ENCODE results near the gene FAS.

FAS gene

DNA sequence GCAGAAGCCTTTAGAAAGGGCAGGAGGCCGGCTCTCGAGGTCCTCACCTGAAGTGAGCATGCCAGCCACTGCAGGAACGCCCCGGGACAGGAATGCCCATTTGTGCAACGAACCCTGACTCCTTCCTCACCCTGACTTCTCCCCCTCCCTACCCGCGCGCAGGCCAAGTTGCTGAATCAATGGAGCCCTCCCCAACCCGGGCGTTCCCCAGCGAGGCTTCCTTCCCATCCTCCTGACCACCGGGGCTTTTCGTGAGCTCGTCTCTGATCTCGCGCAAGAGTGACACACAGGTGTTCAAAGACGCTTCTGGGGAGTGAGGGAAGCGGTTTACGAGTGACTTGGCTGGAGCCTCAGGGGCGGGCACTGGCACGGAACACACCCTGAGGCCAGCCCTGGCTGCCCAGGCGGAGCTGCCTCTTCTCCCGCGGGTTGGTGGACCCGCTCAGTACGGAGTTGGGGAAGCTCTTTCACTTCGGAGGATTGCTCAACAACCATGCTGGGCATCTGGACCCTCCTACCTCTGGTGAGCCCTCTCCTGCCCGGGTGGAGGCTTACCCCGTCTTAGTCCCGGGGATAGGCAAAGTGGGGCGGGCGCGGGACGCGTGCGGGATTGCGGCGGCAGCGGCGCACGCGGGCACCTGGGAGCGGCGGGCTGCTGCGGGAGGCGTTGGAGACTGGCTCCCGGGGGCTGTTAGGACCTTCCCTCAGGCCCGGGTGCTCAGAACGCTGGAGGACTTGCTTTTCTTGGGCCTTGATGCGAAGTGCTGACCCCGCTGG is at the start of gene FAS:
TSS of gene FAS (plus strand) at position 415 of the 777 bp plus-strand sequence. CDS start at position 494, 79 bp downstream.
- DNase-seq (ENCODE audit: low spot score): peak; percentile 73

DNA sequence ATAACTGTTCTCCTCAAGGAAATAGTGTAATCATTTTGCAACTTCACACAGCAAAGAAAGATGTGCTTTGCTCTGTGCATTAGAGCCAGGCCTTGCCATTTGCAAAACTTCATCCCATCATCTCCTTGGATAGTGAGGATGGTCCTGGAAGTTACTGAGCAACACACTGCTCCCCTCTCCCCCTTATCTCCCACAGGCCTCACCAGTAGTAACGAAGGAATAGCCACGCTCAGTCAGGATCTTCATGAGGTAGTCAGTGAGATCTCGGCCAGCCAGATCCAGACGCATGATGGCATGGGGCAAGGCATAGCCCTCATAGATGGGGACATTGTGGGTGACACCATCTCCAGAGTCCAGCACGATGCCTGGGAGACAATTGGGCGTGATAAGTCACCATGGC is 49.6 kb upstream of the FAS start:
- DNase-seq (ENCODE audit: low spot score): no peak

DNA sequence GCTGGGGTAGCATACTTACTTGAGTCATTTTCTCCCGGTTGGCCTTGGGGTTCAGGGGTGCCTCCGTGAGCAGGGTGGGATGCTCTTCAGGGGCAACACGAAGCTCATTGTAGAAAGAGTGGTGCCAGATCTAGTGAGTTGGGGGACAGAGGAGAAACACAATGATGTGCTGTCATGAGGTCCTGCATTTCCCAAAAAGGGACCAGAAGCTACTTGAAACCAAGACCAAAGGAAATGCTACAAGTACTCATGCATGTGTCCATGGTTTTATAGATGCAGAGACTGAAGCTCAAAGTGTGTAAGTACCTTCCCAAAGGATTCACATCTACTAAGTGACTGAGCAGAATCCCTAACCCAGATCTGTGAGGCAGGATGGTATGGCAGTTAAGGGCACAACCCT is 46.8 kb upstream of the FAS start:
- DNase-seq (ENCODE audit: low spot score): no peak

DNA sequence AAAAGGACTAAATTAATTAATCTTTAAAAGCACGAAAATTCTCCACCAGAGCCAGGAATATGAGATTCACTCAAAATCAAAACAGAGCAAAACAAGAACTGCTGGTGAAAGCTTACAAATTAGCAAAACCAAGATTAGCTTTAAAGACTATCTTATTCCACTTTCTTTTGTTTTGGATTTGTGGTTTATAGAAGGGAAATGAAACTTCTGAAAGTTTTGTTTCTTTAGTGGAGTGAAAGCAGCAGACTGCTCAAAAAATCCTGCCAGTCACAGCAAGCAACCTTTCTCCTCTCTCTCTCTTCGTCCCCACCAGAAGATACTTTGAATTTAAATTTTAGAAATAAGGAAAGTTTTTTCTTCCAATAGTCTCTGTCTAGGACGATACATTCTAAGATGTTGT is 45.8 kb upstream of the FAS start:
- DNase-seq (ENCODE audit: low spot score): no peak

DNA sequence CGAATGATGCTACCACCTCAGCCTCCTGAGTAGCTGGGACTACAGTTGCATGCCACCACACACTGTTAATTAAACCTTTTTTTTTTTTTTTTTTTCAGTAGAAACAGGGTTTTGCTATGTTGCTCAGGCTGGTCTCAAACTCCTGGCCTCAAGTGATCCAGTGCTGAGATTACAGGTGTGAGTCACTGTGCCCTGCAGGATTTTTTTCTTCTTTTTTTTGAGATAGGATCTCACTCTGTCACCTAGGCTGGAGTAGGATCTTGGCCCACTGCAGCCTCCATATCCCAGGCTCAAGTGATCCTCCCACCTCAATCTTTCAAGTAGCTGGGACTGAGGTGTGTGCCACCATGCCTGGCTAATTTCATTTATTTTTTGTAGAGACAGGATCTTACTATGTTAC is 44.4 kb upstream of the FAS start:
- no peak for DNase-seq (ENCODE audit: low spot score)

DNA sequence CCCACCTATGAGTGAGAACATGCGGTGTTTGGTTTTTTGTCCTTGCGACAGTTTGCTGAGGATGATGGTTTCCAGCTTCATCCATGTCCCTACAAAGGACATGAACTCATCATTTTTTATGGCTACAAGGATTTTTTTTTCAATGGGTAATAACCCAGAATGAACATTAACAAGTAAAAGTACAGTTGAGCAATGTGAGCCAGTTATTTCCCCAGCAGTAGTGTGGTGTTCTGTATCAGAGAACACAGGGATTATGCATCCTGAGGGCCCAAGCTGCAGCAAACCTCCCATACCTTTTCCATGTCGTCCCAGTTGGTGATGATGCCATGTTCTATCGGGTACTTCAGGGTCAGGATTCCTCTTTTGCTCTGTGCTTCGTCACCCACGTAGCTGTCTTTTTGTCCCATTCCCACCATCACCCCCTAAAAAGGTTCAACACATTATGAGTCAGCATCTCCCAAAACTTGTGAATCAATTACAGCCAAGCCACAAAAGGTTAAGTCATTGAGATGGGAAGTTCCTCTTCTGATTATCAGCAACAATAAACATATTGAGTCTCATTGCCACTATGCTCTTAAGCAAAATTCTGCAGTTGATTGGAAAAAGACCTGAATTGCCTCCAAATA is 43.5 kb upstream of the FAS start:
- DNase-seq (ENCODE audit: low spot score): no peak

DNA sequence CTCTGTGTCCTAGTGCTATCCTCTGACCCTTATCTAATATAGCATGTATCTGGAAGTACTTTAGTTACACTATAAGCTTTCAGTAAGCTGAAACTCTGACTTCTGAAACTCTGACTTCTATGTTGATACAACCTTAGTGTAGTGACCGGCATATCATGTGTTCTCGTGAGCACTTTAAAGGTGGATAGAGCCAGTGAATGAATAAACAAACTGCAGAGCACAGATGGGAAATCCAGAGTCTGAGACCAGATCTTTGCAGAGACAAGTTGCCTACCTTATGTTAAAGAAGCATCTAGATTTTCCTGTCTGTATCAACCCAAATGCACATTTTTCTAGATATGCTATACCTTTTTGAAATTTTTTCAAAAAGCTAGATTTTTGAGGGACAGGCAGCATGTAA is 41.5 kb upstream of the FAS start:
- DNase-seq (ENCODE audit: low spot score): no peak

DNA sequence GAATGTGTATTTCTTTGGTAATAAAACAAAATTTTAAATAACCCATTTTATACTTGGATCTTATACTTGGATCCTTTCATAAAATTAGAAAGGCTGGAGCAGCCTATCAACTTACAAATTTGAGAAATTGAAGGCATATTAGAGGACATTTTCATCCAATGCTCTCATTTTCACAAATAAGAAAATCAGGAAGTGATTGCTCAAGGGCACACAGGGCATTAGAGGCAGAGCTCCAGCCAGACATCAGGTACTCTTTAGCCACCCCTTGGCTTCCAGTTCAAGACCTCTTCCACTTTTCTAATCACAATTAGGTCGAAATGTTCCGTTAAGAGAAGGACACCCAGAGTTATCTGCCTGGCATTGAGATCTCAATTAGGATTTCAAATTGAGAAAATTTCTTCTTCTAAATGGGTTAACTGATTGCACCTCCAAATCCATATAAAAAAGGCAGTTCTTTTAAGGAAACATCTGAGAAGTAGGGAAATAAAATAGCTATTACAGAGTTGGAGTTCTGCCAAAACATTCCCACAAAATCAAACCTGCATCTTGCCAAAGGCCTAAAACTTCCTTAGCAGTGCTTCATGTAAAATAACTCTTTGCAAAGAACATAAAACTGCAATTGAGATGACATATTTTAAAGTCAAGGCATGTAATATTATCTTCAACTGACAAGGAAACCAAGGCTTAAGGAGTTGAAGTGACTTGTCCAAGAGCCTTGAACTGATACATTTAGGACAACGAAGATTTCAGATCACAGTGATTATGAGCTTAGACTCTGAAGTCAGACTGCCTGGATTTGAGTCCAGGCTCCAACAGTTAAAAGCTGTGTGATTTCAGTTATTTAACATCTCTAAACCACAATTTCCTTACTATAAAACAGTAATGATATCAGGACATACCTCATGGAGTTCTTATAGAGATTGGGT is 40.4 kb upstream of the FAS start:
- no peak for DNase-seq (ENCODE audit: low spot score)

DNA sequence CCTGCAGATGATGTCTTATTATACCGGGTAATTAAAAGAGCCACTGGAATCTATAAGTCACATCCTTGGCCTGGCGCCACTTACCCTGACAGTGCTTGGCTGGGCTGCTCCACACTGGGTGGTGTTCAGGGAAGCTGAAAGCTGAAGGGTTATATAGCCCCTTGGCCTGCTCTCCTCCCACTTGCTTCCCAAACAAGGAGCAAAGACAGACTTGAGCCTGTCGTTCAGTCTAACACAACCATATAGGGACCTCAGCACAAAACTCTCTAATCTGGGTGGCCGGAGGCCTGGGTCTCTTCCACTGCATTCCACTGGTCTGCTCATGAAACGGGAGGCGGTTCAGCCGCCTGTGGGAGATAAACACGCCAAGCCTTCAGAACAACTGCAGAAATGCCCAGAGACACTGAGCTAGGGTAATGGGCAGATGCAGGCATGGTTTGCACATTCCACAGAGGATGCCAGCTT is 37.9 kb upstream of the FAS start, which contains the start of gene ACTA2:
TSS of gene ACTA2 (minus strand) at position 127 of the 465 bp plus-strand sequence. CDS start 3,843 bp downstream, outside the sequence.
- DNase-seq (ENCODE audit: low spot score): no peak

DNA sequence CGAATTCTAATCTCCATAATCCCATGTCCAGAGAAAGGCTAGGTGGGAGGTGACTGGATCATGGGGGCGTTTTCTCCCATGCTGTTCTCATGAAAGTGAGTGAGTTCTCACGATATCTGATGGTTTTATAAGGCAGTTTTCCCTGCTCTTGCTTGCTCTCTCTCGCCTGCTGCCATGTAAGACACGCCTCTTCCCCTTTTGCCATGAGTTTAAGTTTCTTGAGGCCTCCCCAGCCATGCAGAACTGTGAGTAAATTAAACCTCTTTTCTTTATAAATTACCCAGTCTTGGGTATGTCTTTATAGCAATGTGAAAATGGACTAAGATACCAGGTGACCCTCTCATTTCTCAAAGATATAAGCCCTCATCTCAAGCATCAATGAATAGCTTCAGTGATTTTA is 36.9 kb upstream of the FAS start:
- no peak for DNase-seq (ENCODE audit: low spot score)

DNA sequence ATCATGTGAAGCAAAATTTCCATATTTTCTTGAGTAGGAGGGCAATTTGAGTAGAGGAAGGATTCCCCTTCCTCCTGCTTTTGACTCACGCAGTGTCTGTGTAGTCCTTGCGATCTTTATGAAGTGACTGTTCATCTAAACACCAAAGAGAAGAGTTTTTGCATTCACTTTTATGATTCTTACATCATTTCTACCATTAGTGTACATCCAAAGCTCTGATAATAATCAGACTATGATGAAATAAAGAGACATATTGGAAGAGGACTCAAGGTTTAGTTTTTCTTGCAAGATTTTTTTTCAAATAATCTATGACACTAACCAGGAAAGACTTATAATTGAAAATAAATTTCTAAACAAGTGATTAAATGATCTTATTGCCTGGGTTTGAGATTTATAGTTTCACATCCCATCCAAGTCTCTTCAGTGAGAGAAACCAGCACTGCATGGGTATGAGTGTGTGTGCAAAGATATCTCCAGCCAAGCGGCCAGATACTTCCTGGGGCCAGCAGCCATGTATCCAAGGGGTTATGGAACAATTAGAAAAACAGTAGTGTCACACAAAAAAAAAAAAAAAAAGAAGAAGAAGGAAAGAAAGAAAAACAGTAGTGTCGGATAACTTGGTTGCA is 36.0 kb upstream of the FAS start:
- no peak for DNase-seq (ENCODE audit: low spot score)

DNA sequence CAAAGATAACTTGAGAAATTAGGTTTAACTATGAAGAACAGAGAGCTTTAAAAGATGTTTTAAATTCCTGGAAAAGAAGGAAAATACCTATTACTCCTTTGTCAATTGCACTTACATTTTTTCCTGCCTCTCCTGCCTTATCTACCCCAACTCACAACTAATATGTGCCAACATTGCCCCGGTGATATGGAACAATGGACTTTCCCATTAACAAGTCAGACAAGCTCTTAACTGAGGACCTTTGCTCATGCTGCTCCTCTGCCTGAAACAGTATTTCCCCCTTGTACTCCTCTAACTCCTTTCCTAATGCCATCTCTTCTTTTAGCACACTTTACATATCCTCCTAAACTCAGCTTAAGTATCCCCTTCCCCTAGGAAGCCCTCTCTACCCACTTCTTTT is 33.2 kb upstream of the FAS start:
- no peak for DNase-seq (ENCODE audit: low spot score)

DNA sequence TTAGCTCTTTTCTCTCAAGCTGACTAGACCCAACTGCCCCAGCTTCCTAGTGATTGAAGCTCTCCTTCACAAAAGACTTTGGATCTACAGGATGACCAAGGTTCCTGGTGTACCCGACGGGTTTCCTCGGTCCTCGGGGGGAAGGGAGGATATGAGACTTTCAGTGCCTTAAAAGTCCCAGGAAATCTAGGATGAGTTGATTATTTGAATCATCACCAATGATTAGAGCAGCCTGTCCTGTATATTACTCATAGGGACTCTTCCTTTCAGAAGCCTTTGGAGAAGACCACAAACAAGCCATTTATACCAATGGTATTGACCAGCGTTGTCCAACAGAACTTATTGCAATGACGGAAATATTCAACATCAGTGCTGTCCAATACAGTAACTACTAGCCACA is 31.9 kb upstream of the FAS start:
- DNase-seq (ENCODE audit: low spot score): no peak

DNA sequence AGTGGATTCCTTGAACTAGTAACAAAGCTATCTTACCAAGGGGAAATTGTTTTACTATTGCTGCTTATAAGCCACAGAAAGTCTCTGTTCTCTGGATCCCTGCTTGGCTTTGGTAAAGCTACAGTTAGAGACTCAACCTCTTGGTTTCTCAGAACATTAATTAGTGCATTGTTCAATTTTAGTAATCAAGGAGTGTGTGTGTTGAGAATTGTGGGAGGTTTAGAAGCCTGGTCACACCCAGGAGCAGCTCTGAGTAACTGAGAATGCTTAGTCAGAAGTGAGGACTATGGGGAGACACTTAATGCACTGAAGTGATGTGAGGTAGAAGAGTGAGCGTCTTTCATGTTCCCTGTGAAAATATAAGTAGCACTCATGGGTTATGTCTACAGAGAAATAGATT is 29.8 kb upstream of the FAS start:
- no peak for DNase-seq (ENCODE audit: low spot score)

DNA sequence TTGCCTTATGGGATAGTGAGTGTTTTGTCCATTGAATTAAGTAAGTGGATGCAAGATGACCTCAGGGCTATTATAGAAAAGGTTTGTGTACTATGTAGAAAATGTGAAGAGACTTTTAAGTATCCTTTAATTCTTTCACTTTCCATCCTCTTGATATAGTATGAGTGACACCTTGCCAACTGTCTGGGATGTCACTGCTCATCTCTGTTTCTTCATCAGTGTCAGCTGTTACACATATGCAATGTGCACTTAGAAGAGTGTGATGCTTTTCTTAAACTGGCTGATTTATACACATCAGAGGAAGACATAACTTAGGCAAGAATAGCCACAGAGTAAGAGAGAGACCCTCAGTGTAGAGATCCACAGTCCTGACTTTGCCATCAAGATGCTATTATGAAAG is 29.3 kb upstream of the FAS start:
- DNase-seq (ENCODE audit: low spot score): no peak

DNA sequence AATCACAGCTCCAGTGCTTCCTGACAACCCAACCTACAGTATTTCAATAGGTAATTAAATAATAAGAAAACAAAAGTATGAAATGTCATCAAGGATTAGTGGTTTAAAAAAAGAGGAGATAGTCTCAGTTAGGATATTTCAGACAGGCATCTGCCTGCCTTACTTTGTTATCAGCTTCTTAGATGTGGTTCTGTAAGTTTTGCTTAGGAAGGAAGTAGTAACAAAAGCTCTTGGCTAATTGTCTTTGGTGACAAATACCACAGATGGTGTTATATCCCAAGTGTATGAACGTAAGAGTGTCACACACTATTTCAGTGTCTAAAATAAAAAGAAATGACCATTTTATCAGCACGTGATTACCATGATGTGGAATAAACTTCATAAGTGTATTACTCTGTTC is 28.3 kb upstream of the FAS start:
- DNase-seq (ENCODE audit: low spot score): no peak

DNA sequence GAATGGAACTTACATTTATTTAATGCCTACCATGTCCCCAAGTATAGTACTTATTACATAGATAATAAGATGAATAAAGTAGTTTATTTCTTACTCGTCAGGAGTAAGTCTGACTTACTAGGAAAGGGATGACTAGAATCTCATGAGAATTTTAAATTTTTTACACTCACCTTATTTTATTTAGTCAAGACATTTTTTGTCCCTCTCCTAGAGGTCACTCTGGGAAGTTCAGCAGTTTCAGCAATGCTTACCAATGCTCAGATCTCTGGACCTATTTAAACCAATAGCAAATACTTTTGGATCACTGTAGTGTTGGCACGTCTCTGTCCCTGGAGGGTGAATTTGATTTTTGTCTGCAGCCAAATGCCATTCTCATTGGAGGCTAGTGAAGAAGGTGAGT is 27.3 kb upstream of the FAS start:
- no peak for DNase-seq (ENCODE audit: low spot score)

DNA sequence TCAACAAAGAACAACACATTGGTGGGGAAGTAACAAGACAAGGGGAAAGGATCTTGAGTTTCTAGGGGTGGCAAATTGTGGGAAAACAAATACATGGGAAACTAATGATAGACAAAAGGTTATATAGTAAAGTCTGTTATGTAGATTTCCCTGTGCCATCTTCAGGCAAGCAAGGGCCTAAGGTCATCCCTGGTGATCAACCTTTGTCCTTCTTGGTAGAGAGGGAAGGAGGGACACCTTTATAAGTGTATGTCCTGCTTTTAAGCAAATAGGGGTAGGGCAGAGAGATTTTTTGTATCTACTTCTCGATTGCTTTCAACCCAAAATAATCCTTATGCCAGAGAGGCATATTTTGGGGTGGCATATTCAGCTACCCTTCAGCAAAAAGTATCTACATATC is 26.2 kb upstream of the FAS start:
- DNase-seq (ENCODE audit: low spot score): no peak

DNA sequence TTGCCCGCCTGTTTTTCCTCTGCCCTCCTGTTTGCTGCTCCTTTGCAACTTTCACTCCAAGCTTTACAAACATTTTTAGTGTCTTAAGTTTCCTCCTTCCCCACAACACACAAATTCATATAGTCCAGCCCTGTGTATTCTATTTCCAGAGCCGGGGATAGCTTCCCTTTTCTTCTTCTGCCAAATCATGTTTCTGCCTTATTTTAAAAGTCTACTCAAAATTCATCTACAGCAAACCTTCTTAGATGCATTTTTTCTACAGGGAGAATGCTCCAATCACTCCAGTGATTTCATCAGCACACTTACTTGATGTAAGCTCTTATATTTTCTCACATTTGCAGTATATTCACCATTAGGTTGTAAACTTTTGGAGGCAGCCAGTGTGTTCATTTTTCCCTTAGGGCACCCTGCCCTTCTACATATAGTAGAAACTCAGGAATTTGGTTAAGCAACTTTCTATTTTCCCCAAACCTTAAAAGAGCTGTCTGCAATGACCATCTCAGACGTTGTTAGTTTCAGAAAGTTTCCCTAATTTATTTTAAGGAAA is 25.7 kb upstream of the FAS start:
- no peak for DNase-seq (ENCODE audit: low spot score)

DNA sequence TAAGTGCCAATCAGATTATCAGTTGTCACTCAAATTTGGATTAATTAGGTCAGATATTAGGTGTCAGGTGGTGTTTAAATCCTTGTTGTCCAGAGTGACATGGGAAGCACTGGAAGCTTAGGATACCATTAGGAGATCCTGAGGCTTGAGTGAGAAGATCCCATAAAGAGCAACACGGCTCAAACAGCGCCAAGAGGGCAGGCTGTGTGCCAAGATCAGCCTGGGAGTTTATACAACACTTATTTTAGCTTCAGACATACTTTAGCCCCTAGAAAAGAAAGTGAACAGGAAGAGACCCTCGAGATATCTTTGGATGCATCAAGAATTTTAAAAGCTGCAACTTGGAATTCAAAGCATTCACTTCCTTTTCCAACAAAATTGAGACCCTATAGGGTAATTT is 23.8 kb upstream of the FAS start:
- no peak for DNase-seq (ENCODE audit: low spot score)

DNA sequence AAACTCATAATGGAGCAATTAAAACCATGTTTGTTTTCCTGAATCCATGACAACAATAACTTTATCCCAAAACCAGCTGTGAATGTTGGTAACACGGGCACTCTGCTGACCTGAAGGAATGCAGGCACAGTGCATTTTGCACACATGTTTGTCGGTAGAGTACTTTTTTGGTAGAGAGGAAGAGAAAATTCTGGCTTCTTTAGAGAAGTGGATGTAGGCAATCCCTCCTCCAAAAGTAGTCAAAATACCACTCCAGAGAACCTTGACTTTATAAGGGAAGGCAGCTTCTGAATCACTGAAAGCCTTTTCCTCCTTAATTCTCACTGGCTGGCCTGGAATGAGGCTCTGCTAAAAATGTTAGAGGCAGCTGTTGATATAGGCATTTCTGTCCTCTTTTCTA is 22.2 kb upstream of the FAS start:
- no peak for DNase-seq (ENCODE audit: low spot score)

All from Ammon's horn (tissue), 1 donor.